Lower lobe of right lung (tissue), 2 donors: ENCODE results near the gene PAM16. TPM values are rescaled to one million over a fixed set of nuclear protein-coding genes. Genes with fewer than 3 reads are reported as not detected.
"Not testable (repeated sequence)": the region's sequence is repeated elsewhere in the genome, so short reads cannot be mapped to it uniquely, and the experiment has no call there.

Experiments used
- ATAC-seq, 2 donors: fragments of 200-7000 bp; cut with Tn5 transposase; one replicate each; pipeline ENCODE4 v1.9.1; 2020 to 2022; ENCODE audit warnings: mild to moderate bottlenecking in 2 of 2, moderate library complexity in 2 of 2
- DNase-seq: peaks from one replicate; pipeline ENCODE4 v3.0.0-alpha.2; 2020
- H3K27ac ChIP-seq: fragments of 200-600 bp; one replicate; pipeline ENCODE4 v1.8.0; 2022
- H3K27me3 ChIP-seq: fragments of 200-600 bp; one replicate; pipeline ENCODE4 v1.8.0; 2022; ENCODE audit warnings: low read depth
- H3K36me3 ChIP-seq: fragments of 200-600 bp; one replicate; pipeline ENCODE4 v1.8.0; 2022; ENCODE audit warnings: mild to moderate bottlenecking
- H3K4me1 ChIP-seq: fragments of 200-600 bp; one replicate; pipeline ENCODE4 v1.8.0; 2022
- H3K4me3 ChIP-seq: fragments of 200-600 bp; one replicate; pipeline ENCODE4 v1.8.0; 2022; ENCODE audit warnings: mild to moderate bottlenecking
- H3K9me3 ChIP-seq: fragments of 200-600 bp; one replicate; pipeline ENCODE4 v1.8.0; 2022
- intact Hi-C: fragments of 100-400 bp; cut with DNase I; formaldehyde crosslinking; loops from one replicate; pipeline ENCODE4 v1.11.0; 2022
- long read RNA-seq: library from polyadenylated mRNA; unstranded; transcript quantifications from one replicate; pipeline ENCODE4 v2.0.0, GENCODE V29; 2021
- total RNA-seq: library from RNA; stranded (reverse); fragmentation: NEBNext Ultra II Directional; extraction: Animal tissue kit (Norgen Biotek cat#: 25700); gene quantifications from one replicate; pipeline ENCODE4 v1.2.1, GENCODE V29; 2021
- TF ChIP-seq, protein P1 (sequence below): fragments of 200-600 bp; IDR thresholded peaks from one replicate; pipeline ENCODE4 v1.8.0; 2022; ENCODE audit warnings: antibody characterized with exemption, mild to moderate bottlenecking
- donor health status: DM: no; HTN: yes; CAD: no; lungs with severe emphysema.

PAM16 gene
- 40.0 TPM for total RNA-seq
- long read RNA-seq, transcript PAM16-201 (5 exons, 587 nt), result major isoform, 6 of 14 reads
- long read RNA-seq, partial matches to known transcripts, result 1 of 14 reads
- long read RNA-seq, other reads (novel, unspliced or antisense), result 5 of 14 reads

DNA sequence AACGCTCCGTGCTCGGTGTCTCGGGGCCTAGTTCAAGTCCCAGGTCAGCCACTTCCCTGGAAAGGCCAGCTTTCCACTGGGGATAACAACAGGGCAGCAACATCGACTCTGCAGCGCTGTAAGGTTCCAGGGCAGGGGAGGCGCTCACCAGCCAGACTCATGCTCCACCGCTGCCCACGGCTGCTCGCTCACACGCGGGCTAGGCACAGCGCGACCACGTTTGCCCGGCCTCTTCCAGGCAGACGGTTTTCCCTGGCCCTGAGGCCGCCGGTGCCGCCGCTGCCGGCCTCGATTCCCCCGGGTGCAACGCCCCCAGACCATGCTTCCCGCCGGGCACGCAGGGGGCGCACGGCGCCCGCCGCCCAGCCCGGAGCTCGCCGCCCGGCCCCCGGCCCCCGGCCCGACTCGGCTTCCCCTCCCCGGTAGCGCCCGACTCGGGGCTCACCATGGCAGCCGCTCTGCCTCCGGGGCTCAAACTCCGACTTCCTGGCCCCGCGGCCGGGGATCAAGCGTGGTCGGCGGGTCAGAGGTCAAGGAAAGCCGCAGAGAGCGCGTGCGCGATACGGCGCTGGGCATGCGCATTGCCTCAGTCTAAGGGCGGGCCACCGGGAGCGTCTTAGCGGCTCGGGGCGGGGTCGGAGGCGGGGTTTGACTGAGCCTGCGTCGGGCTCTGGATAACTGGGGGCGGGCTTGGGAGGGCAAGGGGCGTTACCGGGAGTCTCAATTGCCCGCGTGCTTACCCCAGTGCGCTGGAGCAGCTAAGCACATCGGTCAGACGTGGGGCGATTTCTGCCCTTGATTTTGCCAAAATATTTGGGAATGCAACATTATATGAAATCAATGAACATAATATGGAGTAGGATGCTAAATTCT, at the start of gene PAM16:
PAM16 (minus strand) TSS at position 535 of the 873 bp plus-strand sequence; CDS start at position 448, 87 bp downstream.
- Histone ChIP-seq H3K27me3 (no peaks in the 10 kb centered on the region), H3K9me3 (no peaks in the 10 kb centered on the region), H3K36me3 (peaks cover 12% of the 10 kb centered on the region), H3K27ac (peak within 1 kb of the TSS; percentile 91), H3K4me1 (peaks cover 49% of the 10 kb centered on the region), H3K4me3 (peak within 1 kb of the TSS; percentile 88)
- DNase-seq, result peak; percentile 98
- peak; percentile 94 to 96 for ATAC-seq
- TF ChIP-seq, protein P1, sequence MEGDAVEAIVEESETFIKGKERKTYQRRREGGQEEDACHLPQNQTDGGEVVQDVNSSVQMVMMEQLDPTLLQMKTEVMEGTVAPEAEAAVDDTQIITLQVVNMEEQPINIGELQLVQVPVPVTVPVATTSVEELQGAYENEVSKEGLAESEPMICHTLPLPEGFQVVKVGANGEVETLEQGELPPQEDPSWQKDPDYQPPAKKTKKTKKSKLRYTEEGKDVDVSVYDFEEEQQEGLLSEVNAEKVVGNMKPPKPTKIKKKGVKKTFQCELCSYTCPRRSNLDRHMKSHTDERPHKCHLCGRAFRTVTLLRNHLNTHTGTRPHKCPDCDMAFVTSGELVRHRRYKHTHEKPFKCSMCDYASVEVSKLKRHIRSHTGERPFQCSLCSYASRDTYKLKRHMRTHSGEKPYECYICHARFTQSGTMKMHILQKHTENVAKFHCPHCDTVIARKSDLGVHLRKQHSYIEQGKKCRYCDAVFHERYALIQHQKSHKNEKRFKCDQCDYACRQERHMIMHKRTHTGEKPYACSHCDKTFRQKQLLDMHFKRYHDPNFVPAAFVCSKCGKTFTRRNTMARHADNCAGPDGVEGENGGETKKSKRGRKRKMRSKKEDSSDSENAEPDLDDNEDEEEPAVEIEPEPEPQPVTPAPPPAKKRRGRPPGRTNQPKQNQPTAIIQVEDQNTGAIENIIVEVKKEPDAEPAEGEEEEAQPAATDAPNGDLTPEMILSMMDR, result no peak
- intact Hi-C loops, result no loop called here

DNA sequence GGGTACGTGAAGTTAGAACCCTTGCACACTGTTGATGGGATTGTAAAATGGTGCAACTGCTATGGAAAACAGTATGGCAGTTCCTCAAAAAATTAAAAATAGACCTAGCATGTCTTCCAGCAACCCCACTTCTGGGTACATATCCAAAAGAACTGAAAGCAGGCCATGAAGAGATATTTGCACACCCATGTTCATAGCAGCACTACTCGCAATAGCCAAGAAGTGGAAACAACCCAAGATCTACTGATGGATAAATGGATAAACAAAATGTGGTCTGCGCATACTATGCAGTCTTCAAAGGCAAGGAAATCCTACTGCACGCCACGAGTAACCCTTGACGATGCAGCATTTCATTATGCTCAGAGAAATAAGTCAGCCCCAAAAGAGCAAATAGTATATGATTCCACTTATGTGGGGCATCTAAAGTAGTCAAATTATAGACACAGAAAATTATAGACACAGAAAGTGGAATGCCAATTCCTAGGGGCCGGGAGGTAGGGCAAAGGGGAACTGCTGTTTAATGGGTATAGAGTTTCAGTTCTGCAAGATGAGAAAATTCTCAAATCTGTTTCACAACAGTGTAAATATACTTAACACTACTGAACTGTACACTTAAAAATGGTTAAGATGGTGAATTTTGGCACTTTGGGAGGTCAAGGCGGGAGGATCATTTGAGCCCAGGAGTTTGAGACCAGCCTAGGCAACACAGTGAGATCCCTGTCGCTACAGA, 48.0 kb upstream of the PAM16 start:
- Histone ChIP-seq H3K4me3 (no peak overlapping the region), H3K4me1 (peaks cover 13% of the 10 kb centered on the region), H3K27me3 (no peaks in the 10 kb centered on the region), H3K9me3 (no peaks in the 10 kb centered on the region), H3K36me3 (peaks cover 81% of the 10 kb centered on the region), H3K27ac (no peak overlapping the region)
- intact Hi-C loops, result no loop called here
- no peak for DNase-seq
- TF ChIP-seq, protein P1, result no peak
- no peak for ATAC-seq

DNA sequence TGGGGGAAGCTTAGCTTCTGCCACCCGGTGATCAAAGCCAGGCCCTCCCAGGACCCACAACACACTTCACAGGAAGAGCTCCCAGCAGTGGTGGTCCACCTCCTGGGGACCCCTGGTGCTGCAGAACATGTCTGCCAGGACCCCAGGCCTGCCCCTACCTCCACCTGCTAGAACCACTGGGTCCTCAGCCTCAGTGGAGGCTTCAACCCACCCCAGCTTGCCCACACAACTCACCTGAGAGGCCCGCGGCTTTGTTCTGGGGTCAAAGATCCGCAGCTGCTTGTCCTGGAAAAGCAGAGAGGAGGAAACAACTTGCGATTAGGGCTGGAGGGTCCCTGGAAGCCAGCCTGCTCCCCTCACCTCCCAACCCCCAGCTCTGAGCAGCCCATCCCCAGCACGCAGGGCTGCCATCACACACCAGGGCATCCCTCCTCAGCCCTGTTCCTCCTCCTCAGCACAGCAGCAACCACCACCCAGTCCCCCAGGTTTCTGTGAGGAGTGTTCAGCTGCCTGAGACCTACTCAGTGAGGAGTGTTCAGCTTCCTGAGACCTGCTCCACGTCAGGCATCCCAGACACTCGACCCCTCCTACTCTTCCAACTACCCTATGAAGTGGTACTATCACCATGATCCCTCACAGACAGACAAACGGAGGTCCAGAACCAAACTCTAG, 44.1 kb upstream of the PAM16 start:
- no peaks in the 10 kb centered on the region for H3K9me3 ChIP-seq
- H3K27ac ChIP-seq, result no peak overlapping the region
- DNase-seq, result no peak
- no peak overlapping the region for H3K4me3 ChIP-seq
- ATAC-seq, result no peak
- H3K4me1 ChIP-seq, result peaks cover 26% of the 10 kb centered on the region
- intact Hi-C loops, result no loop called here
- peaks cover 79% of the 10 kb centered on the region for H3K36me3 ChIP-seq
- no peaks in the 10 kb centered on the region for H3K27me3 ChIP-seq
- TF ChIP-seq, protein P1, result no peak

DNA sequence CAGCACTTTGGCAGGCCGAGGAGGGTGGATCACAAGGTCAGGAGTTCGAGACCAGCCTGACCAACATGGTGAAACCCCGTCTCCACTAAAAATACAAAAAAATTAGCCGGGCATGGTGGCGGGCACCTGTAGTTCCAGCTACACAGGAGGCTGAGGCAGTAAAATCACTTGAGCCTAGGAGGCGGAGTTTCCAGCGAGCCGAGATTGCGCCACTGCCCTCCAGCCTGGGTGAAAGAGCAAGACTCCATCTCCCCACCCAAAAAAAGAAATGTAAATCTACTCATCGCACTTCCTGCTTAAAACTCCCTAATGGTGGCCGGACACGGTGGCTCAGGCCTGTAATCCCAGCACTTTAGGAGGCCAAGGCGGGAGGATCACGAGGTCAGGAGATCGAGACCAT, 42.7 kb upstream of the PAM16 start:
- H3K9me3 ChIP-seq, intact Hi-C loops, H3K27me3 ChIP-seq, H3K4me3 ChIP-seq: not testable (repeated sequence)
- peak in 1 of 2 donors; percentile 7 for ATAC-seq
- H3K4me1 ChIP-seq, result peaks cover 19% of the 10 kb centered on the region
- peaks cover 77% of the 10 kb centered on the region for H3K36me3 ChIP-seq
- peak; percentile 66 for DNase-seq
- H3K27ac ChIP-seq, result peak overlapping the region; percentile 53

DNA sequence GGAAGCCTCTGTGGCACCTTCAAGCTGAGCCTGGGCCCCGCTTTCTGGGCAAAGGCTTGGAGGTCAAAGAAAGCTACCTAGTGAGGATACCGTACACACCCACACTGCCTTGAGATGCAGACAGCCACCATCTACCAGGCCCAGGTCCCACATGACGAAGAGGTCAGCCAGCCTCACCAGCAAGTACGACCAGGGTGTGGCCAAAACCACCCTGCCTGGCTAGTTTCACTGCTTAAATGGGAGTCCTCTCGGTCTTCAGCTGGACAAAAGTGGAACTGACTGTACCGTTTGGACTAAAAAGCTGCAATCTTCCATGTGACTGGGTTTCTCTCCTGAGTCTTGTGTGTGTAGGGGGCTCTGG, 42.1 kb upstream of the PAM16 start:
- Histone ChIP-seq H3K27ac (peak overlapping the region; percentile 53), H3K9me3 (no peaks in the 10 kb centered on the region), H3K4me1 (peaks cover 23% of the 10 kb centered on the region), H3K36me3 (peaks cover 77% of the 10 kb centered on the region), H3K4me3 (no peak overlapping the region), H3K27me3 (no peaks in the 10 kb centered on the region)
- ATAC-seq (peak; percentile 62 to 68), DNase-seq (peak; percentile 67)
- TF ChIP-seq, protein P1, result no peak
- intact Hi-C loops, result no loop called here
